DND-41 (cell line): ENCODE measurements around the gene HSP90AB1.

ENCODE experiments used
- EZH2 ChIP-seq: IDR thresholded peaks from 3 replicates; pipeline ENCODE4 v1.6.1; 2012; ENCODE audit warnings: borderline replicate concordance, low read depth, mild to moderate bottlenecking, moderate library complexity, low read length, inconsistent platforms; ENCODE audit not compliant: severe bottlenecking
- TF ChIP-seq, protein P1 (sequence below): IDR thresholded peaks from 2 replicates; pipeline ENCODE4 v1.5.1; 2012; ENCODE audit warnings: borderline replicate concordance, low read length, moderate library complexity, mild to moderate bottlenecking; ENCODE audit not compliant: poor library complexity, severe bottlenecking; ENCODE audit errors: extremely low read depth

GRCh38 chr6:44223319-44224028 lies 23.4 kb upstream of the HSP90AB1 start, which contains the start of gene SLC29A1:
- TF ChIP-seq, protein P1, sequence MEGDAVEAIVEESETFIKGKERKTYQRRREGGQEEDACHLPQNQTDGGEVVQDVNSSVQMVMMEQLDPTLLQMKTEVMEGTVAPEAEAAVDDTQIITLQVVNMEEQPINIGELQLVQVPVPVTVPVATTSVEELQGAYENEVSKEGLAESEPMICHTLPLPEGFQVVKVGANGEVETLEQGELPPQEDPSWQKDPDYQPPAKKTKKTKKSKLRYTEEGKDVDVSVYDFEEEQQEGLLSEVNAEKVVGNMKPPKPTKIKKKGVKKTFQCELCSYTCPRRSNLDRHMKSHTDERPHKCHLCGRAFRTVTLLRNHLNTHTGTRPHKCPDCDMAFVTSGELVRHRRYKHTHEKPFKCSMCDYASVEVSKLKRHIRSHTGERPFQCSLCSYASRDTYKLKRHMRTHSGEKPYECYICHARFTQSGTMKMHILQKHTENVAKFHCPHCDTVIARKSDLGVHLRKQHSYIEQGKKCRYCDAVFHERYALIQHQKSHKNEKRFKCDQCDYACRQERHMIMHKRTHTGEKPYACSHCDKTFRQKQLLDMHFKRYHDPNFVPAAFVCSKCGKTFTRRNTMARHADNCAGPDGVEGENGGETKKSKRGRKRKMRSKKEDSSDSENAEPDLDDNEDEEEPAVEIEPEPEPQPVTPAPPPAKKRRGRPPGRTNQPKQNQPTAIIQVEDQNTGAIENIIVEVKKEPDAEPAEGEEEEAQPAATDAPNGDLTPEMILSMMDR: peak; percentile 36
- TF ChIP-seq EZH2: no peak
